Effector CD4-positive, alpha-beta T cell (primary cell): Measurements from ENCODE around the gene ROR1.
"Not testable (repeated sequence)": the region's sequence is repeated elsewhere in the genome, so short reads cannot be mapped to it uniquely, and the experiment has no call there.

Source experiments
- DNase-seq: peaks from one replicate; pipeline ENCODE4 v3.0.0-alpha.2; 2020

The ROR1 gene

DNA sequence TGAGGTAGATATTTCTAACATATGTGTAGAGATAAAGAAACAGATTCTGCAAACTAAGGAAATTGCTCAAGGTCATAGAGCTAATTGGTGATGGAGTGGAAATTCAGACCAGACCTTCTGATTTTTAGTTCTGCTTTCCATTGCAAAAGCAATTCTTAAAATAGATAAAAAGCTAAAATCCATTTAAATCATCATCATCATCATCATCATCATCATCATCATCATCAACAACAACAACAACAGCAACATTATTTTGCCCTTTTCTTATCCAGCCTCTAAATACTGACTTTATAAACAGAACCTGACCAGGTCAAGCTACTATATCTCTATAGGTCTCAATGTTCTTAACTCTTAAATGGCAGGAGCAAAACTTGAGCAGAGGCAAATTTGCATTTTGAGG, 14.0 kb upstream of the ROR1 start:
- no peak for DNase-seq

DNA sequence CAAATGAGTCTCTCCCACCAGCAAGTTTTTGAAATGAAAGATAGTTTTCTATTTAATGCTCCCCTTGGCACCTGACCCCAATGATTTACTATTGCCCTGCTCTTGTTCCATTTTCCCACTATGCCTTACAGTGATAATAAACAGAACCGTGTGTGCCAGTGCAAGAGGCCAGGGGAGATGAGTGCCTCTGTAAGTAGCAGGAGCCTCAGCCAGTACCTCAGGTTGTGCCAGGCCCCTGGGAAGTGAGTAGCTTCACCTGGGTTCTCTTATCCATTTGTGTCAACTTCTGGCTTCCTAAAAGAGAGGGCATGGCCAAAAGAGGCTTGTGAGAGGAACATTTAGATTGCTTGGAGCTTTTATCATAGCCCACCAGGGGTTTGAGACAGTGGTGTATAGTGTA, 3.4 kb upstream of the ROR1 start:
- no peak for DNase-seq

DNA sequence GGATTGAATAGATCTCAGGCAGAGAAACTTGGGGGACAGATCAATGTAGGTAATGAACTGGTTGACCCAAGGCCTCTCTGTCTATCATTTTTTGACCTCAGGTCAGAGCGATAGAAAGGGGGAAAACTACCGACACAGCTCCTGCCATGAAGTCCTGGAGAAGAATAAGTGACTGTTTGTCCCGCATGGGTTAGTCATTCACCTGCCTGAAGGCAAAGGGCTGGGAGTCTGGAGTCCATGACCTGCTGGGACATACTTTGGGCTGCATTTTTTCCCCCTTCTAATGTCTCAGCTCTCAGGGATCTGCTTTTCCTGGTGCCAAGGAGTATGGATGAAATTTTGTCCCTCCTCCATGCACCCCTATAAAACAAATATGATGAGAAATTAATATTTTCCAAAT, 1.6 kb upstream of the ROR1 start:
- no peak for DNase-seq

DNA sequence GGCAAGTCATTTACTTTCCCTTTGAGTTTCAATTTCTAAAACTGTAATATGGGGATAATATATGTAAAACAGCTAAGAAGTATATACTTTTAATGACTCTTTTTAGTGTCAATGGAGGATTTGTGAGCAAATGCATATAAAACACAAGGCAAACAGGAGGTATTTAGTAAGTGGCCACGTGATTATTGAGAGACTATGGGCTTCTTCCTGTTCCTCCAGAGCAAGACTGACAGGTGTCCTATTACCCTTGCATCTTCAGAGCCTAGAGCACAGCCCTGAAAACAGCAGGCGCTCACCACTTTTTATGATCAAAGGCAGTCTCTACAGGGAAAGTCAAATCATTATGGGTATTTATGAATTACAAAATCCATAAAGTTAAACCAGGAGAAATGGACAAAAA, 941 bp upstream of the ROR1 start:
- no peak for DNase-seq

DNA sequence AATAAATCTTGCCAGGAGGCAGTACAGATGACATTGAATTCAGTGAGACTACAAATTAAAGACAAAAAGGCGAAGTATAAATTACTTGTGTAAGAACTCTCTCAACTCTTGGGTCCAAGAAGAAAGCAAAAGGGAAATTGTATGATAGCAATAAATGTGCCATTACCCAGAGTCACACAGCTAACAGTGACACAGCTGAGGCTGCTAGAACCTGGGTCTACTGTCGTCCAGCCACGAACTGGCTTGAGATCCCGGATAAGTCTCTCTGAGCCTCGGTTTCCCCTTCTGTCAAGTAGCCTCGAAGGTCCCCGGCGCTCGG, 362 bp upstream of the ROR1 start:
- no peak for DNase-seq

GRCh38 chr1:63774617-63775417, 1.0 kb downstream of the ROR1 start:
- no peak for DNase-seq

DNA sequence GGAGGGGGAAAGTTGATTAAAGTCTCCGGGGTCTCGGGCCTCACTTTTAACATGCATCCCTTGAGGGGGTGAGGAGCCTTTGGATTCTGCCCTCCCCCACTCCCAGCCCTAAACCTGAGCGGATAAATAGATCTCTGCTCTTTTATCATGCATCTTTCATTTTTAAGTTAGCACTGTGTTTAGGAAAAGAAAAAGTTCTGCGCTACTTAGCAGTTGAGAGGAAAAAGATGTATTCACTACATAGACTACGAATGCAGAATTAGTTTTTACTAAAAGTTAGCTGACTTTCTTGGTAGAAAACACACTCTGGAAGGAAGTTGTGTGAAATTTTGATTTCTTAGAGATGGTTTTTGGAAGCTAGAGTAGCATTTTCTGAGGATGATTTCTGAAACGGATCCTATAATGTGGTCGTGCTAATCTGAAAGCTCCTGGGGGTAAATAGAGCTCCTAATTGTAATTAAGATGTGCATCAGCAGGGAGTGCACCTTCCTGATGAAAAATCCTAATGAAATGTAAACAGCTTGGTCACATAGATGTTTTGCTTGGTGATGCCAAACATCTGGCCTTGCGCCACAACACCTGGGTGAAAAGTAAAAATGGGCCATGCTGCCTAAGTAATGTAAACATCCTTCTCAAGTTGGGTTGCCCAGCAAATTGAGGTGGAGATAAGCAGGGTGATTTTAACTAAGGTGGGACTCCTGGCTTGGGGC, 1.8 kb downstream of the ROR1 start:
- no peak for DNase-seq

DNA sequence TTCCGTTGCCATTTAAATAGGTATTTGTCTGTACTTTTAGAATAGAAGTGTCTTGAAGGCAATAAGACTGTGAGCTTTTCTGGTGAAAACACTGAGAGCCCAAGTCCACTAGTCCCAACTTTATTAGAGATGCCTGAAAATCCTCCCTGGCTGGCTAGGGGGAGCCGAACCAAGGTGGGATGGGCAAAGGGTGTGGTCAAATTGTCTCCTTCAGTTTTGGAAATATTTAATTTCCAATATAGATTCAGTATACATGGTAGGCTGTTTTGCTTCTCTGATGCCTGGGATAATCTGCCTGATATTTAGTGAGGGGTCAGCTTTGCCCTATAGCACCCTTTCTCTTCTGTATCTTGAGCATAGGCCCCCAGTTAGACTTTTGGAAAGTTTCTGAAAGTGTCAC, 3.5 kb downstream of the ROR1 start:
- DNase-seq = no peak

DNA sequence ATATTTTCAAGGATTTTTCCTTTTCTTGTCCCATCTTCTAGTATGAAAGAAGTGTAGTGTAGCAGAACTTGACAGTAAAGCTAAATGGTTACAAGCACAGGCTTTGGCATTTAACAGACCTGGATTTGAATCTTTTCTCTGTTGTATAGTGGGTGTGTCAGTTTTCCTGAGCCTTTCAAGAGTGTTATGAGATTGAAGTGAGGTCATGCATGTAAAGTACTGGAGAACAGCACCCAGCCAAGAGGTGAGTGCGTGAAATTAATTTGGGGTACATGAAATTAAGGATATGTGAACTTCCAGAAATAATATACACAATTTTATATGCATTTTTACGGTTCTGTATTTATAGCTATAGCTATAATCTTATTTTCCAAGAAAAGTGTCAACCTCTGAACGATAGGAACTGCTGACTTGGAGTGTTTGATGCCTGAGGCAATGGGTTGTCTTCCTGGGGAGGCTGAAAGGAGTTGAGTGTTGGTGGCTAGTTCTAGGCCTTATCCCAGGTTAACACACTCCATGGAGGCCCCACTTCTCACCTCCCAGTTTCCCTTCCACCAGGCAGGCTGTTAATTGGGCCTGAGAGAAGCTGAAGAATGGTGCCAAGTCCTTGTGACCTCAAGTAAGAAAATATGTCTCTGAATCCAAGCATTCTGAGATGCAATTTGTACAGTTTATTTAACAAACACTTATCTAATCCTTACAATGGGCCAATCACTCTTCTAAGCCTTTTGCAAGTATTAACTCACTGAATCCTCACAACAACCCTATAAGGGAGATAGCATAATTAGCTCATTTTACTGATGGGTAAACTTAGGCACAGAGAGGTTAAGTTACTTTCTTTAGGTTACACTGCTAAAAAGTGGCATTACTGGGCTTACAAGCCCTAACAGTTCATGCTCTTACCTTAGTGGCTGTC, 4.4 kb downstream of the ROR1 start:
- DNase-seq = no peak

- no peak for DNase-seq
Observed at GRCh38 chr1:63779338-63780211, 5.8 kb downstream of the ROR1 start.

- DNase-seq = no peak
Observed at GRCh38 chr1:63780565-63780964, 6.7 kb downstream of the ROR1 start.

DNA sequence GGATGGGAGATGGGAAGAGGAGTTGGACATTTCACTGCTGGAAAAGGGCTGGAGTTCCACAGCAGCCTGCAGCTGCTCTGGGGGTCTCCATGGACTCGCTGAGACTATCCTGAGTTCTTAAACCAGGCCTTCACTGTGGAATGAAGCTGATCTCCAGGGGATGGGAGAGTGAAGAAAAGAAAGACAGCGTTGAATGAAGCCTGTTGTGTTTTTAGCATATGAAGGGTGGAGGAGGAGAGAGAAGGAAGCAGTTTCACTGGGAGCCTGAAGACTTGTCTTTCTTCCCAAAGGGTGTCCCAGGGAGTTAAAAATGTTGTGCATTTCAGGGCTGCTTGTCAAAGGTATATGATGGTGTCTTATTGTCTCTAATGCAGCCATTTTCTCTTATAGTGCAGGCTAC, 9.2 kb downstream of the ROR1 start:
- no peak for DNase-seq

DNA sequence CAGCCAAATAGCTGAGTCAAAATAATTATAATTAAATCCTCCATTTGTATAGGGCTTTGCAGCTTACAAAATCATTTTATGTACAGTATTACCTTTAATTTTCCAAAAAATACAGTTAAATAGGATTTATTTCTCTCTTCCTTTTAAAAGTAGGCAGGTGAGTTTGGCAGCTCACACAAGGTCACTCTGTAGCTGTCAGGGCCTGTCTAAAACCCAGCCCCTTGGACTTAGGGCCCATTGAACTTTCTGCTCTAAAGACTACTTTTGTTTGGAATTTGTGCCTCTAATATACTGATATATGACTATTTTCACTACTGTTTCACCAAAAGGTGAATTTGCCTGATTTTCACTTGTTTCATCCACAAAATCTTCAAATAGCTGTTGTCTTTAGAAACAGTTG, 10.3 kb downstream of the ROR1 start:
- DNase-seq = no peak

DNA sequence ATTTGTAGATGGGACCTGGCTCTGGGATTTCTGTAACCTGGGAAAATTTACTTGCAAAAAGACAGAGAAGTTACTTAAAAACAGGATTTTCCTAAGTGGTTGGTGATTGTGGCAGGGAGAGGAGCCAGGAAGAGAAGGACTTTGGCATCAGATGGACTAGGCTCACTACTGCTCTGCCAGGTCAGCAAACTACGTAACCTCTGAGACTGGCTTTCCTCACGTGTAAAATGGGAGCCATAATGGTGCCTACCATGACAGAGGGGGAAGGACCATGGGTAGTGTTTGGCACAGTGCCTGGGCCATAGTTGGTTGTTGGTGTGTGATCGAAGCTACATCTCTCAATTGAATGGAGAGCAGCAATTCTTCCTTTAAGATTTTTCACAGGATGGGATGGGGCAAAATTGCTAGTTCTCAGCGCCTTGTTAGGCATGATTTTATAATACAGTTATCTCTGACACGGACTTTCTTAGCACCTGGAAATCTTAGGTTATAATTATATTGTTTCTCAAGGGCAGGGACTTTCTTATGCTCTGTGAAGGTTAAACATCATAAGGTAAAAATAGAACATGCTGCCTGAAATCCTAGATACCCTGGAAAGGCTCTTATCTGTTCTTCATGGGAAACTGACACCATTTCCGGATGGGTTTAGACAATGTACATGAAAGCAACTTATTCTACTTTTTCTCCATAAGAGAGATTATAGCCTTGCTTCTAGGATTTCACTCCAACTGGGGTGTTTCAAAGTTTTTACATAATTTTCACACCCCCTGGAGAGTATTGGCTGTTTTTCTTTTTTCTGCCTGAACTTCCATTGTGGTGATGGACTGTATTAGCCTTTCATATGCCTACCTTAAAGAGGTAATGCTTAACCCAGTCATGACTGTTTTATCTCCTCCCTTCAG, 10.9 kb downstream of the ROR1 start:
- no peak for DNase-seq

GRCh38 chr1:63787270-63787669, 13.5 kb downstream of the ROR1 start:
- not testable (repeated sequence) for DNase-seq

DNA sequence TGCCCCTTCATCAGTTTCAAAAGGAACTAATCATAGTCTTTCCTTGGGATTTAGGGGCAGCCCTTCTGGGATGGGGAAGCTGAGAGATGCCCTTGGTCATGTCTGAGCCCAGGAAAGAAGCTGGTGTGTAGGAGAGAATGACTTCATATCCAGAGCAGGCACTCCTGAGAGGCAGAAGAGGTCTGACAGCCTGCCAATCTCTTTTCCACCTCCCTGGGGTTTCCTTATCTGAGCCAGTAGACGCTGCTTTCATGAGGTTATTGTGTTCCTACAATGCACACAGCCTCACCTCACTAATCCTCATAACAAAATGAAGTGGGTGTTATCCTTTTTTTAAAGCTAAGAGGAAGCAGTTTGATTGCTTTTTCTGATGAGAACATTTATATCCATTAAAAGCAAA, 14.1 kb downstream of the ROR1 start:
- no peak for DNase-seq

DNA sequence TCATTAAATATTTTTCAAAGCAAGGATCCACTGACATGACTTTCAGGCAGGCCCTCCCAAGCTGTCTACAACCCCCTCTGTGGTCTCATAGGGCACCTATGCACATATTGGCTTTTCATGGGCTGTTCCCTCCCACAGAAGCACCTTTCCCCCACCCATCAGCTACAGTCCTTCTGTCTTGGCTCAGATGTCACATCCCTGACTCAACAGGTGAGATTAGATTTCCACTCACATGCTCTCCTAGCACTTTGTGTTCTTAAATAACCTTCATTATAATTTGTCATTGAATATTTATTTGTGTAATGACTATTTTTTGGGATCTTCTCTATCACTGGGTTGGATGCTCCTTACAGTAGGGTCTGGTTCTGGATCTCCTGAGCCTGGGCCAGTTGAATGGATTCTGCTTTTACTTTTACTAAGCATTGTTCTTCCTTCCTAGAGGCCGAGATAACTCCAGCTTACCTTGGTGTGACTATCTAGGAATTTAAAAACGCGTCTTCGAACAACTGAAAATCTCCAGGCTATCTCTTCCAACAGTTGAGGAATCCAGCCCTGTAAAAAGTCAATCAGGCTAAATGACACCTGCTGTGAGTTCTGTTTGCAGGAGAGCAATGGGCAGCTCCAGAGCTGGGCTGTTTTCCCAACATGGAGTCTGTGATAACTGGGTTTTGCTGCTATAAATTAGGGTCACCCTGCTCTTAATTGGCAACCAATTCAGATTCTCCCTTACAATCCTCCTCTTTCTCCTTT, 16.2 kb downstream of the ROR1 start:
- no peak for DNase-seq

DNA sequence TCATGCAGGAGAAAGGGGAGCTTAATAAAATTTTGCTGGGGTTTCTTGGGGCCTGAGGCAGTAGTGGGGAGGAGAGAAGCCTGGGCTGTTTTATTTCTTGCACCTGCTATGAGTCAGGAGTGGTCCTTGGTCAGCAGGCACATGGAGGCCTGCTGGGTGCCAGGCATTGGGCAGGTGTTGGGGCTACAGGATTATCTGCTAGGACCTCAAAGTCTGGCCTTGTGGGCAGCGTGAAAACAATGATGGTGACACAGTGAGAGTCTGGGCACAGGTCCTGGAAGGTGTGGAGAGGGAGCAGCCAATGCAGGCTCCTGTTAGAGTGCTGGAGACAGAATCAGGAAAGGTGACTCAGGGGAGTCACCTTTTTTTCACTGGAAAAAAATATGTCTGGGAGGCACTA, 17.2 kb downstream of the ROR1 start:
- no peak for DNase-seq

DNA sequence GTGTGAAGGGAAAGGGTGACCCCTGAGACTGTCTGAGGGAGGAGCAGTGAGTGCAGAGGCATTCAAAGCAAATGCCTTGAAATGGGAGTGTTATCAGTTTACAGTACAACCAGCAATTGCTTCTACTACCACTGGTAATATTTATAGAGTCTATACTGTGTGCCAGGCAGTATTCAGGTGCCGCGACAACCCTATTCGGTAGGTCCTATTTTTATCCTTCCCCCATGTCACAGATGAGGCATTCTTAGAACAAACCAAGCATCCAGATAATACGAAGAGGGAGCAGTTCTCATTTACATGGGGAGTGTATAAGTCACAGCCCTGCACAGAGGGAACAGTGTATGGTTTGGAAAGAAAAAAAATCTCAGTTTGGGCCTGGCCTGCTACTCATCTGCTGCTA, 18.3 kb downstream of the ROR1 start:
- no peak for DNase-seq

GRCh38 chr1:63793741-63794240, 20.0 kb downstream of the ROR1 start:
- DNase-seq = no peak

GRCh38 chr1:63794354-63794753, 20.5 kb downstream of the ROR1 start:
- no peak for DNase-seq
